Fibroblast of mammary gland (primary cell): Measurements from ENCODE around the gene DNAJB7.

ENCODE experiments used
- DNase-seq: peaks from one replicate; pipeline ENCODE4 v3.0.0-alpha.2; 2010; ENCODE audit warnings: low read depth
- H3K4me3 ChIP-seq: 2 replicates; pipeline ENCODE4 v1.5.1; 2011; ENCODE audit warnings: low read depth, mild to moderate bottlenecking, low read length, moderate library complexity; ENCODE audit not compliant: control insufficient read depth
- TF ChIP-seq, protein P1 (sequence below): conservative IDR thresholded peaks from 2 replicates; pipeline ENCODE4 v1.5.1; 2011; ENCODE audit warnings: low read depth, low read length, inconsistent platforms; ENCODE audit not compliant: control insufficient read depth, insufficient read depth

The DNAJB7 gene

DNA sequence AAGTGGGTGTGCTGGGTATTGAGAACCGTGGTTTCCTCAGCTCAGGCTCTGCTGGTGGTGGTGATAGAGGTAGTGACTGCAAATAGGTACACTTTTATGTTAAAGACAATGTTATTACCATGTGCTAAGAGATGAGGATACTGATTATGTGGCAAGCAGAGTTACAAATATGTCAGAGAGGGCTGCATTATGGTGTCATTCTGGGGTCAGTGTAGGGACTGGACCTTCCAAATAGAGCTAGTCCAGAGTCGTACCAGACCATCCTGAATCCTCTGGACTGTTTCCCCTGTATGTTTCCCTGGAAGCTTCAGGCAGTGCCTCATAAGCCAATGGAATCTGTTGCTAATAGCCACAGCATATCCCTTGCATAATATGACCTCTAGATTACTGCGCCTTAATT is at the start of gene DNAJB7:
TSS of gene DNAJB7 (minus strand) at position 101 of the 400 bp plus-strand sequence. CDS start 119 bp downstream, outside the sequence.
- TF ChIP-seq, protein P1, sequence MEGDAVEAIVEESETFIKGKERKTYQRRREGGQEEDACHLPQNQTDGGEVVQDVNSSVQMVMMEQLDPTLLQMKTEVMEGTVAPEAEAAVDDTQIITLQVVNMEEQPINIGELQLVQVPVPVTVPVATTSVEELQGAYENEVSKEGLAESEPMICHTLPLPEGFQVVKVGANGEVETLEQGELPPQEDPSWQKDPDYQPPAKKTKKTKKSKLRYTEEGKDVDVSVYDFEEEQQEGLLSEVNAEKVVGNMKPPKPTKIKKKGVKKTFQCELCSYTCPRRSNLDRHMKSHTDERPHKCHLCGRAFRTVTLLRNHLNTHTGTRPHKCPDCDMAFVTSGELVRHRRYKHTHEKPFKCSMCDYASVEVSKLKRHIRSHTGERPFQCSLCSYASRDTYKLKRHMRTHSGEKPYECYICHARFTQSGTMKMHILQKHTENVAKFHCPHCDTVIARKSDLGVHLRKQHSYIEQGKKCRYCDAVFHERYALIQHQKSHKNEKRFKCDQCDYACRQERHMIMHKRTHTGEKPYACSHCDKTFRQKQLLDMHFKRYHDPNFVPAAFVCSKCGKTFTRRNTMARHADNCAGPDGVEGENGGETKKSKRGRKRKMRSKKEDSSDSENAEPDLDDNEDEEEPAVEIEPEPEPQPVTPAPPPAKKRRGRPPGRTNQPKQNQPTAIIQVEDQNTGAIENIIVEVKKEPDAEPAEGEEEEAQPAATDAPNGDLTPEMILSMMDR = no peak
- no peak for DNase-seq
- no peak within 1 kb of the TSS for H3K4me3 ChIP-seq

DNA sequence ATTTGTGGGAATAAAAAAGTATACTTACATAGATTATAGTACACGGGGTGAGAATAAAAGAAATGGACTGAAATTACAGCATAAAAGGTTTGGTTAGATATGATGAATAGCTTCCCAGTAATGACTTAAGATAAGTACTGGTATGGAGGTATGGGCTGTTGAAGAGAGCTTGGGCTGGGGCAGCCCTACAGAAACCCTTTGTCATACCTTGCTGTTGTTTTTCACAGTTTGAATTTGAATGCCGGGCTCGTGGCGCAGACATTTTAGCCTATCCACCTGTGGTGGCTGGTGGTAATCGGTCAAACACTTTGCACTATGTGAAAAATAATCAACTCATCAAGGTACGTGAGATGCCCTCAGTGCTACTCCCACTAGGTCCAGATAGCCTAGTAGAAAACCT is 47.0 kb upstream of the DNAJB7 start:
- TF ChIP-seq, protein P1 = no peak
- no peak overlapping the region for H3K4me3 ChIP-seq
- no peak for DNase-seq

DNA sequence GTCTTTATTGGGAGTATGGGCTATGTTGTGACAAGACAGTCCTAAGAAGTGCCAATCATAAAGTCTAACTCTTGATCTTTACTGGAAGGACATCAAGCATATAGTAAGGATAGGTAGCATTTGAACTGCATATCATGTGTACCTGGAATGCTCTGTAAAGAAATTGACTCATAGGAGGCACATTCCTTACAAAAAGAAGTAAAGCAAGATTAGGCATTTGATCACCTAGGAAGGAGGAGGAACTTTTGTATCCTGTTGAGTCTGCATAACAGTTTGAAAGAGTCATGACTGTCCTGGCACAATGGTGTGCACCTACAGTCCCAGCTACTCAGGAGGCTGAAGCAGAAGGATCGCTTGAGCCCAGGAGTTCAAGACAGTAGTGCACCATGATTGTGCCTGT is 42.2 kb upstream of the DNAJB7 start:
- TF ChIP-seq, protein P1 = no peak
- no peak for DNase-seq
- H3K4me3 ChIP-seq = no peak overlapping the region

DNA sequence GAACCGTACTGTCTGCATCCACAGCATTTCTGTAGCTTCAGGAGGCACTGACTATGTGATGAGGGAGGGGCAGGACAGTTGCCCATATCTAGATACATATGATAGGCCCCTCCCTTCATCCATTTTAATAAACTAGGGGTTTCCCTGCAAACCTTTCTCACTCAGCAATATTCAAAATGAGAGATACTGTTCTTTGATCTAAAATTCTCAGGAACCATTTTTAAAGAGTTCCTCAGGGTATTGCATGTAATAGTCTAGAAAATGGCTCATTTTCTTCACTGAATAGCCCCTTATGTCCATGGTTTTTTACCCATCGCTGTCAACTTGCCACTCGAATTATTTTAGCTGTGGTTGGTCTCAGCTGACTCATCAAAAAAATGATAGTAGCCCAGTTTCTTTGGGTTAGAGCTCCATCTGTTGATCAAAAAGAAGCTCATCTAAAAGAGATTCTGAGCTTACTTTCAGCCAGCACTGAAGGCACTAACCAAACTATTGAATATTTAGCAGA is 37.0 kb upstream of the DNAJB7 start:
- peak; percentile 68 for DNase-seq
- TF ChIP-seq, protein P1 = peak; percentile 60

DNA sequence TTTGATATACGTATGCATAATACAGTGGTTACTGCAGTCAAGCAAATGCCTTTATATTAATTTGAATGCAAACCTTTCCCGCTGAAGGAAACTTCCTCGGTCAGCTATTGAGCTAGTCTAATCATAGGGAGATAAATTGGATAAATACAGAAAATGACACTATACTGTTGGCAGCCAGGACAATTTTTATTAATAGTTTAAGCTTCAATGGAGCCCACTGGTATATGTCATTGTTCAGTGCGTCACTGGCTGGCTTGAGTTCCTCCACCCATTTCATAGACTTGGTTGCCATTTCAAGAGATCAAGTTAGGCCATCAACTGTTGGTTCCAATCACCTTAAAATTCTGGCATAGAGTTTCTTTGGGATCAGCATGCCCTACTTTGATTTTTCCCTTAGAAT is 32.5 kb upstream of the DNAJB7 start:
- TF ChIP-seq, protein P1 = no peak
- no peak overlapping the region for H3K4me3 ChIP-seq
- DNase-seq = no peak

More for the DNA sequence above, 37.0 kb upstream of the DNAJB7 start:
- no peak overlapping the region for H3K4me3 ChIP-seq

DNA sequence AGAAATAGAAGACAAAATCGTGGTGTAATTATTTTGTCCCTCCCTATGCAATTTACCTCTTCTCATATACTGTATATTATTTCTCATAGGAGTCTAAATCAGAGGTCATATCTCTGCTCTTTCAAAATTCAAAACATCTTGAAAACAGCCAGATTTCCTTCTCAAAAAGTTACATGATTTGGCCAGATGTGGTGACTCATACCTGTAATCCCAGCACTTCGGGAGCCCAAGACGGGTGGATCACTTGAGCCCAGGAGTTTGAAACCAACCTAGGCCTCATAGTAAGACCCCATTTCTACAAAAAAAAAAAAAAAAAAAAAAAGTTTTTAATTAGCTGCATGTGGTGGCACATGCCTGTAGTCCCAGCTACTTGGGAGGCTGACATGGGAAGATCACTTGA is 29.0 kb upstream of the DNAJB7 start:
- DNase-seq = peak; percentile 73
- TF ChIP-seq, protein P1 = no peak
- H3K4me3 ChIP-seq = no peak overlapping the region

DNA sequence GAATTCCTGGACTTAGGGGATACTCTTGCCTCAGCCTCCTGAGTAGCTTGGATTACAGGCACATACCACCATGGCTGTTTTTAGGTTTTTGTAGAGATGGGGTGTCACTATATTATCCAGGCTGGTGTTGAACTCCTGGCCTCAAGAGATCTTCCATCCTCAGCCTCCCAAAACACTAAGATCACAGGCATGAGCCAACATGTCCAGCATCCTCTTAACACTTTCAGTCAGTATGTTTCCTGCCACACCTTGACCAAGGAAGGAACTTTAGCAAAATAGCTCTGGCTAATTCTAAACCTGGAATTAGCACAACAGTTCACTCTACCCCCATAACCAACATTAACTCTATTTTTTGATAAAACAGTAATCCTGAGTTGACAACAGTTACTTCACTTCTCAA is 27.2 kb upstream of the DNAJB7 start:
- H3K4me3 ChIP-seq = no peak overlapping the region
- TF ChIP-seq, protein P1 = no peak
- no peak for DNase-seq
